HEK293 (cell line): Measurements from ENCODE around the gene THY1.

Source experiments
- CTCF ChIA-PET: fragments of 350-600 bp; formaldehyde crosslinking; extraction: SDS; loops from one replicate; lab custom pipeline; 2021; ENCODE audit warnings: antibody characterized with exemption; lab: Yijun Ruan, JAX
- POLR2A ChIA-PET: fragments of 300-600 bp; formaldehyde crosslinking; extraction: SDS; loops from one replicate; lab custom pipeline; 2020; ENCODE audit warnings: antibody characterized with exemption, inconsistent platforms; lab: Yijun Ruan, JAX
- H3K27ac ChIP-seq: fragments of 200-500 bp; sonication (Bioruptor generic); 2 replicates; pipeline ENCODE4 v1.5.1; 2014; ENCODE audit warnings: low read depth, low read length, control low read depth, inconsistent platforms; ENCODE audit errors: extremely low read depth
- H3K36me3 ChIP-seq, 2 experiments: fragments of 200-500 bp in 1 of 2; sonication (Bioruptor generic) in 1 of 2; 1 replicate in 1 of 2; 2 replicates in 1 of 2; pipeline ENCODE4 v1.5.1; 2014 to 2017; ENCODE audit warnings: inconsistent platforms in 2 of 2, low read length in 2 of 2; ENCODE audit not compliant: control insufficient read depth in 2 of 2, insufficient read depth in 1 of 2
- H3K4me1 ChIP-seq: fragments of 200-500 bp; sonication (Bioruptor generic); 2 replicates; pipeline ENCODE4 v1.5.1; 2014; ENCODE audit warnings: mild to moderate bottlenecking, low read length, inconsistent platforms; ENCODE audit not compliant: control insufficient read depth, insufficient read depth
- H3K4me3 ChIP-seq: 2 replicates; pipeline ENCODE4 v1.5.1; 2011; ENCODE audit warnings: low read depth, mild to moderate bottlenecking, control low read depth, low read length, moderate library complexity
- H3K9me3 ChIP-seq: fragments of 200-500 bp; sonication (Bioruptor generic); 2 replicates; pipeline ENCODE4 v1.5.1; 2014; ENCODE audit warnings: low read depth, low read length, inconsistent platforms; ENCODE audit not compliant: control insufficient read depth, insufficient read depth
- BCL11A ChIP-seq: fragments of 450-650 bp; formaldehyde crosslinking; IDR thresholded peaks from 2 replicates; pipeline ENCODE4 v1.5.1; 2016; ENCODE audit warnings: low read depth, missing biosample characterization, missing genetic modification characterization
- FEZF1 ChIP-seq: fragments of 450-650 bp; formaldehyde crosslinking; IDR thresholded peaks from 2 replicates; pipeline ENCODE4 v1.5.1; 2016; ENCODE audit warnings: missing biosample characterization, missing genetic modification characterization
- GLIS2 ChIP-seq: fragments of 450-650 bp; formaldehyde crosslinking; IDR thresholded peaks from 2 replicates; pipeline ENCODE4 v1.5.1; 2016; ENCODE audit warnings: missing biosample characterization, missing genetic modification characterization
- ZNF114 ChIP-seq: fragments of 450-650 bp; formaldehyde crosslinking; IDR thresholded peaks from 2 replicates; pipeline ENCODE4 v1.5.0; 2017; ENCODE audit warnings: missing biosample characterization, missing genetic modification characterization
- ZNF155 ChIP-seq: fragments of 450-650 bp; formaldehyde crosslinking; IDR thresholded peaks from 2 replicates; pipeline ENCODE4 v1.5.1; 2016; ENCODE audit warnings: missing biosample characterization, missing genetic modification characterization
- ZNF174 ChIP-seq: fragments of 450-650 bp; formaldehyde crosslinking; IDR thresholded peaks from 2 replicates; pipeline ENCODE4 v1.5.0; 2017; ENCODE audit warnings: missing biosample characterization, mild to moderate bottlenecking, missing genetic modification characterization
- ZNF184 ChIP-seq: fragments of 450-650 bp; IDR thresholded peaks from 2 replicates; pipeline ENCODE4 v1.5.1; 2018; ENCODE audit warnings: missing biosample characterization, mild to moderate bottlenecking, missing genetic modification characterization
- ZNF23 ChIP-seq: fragments of 450-650 bp; formaldehyde crosslinking; IDR thresholded peaks from 2 replicates; pipeline ENCODE4 v1.5.1; 2016; ENCODE audit warnings: missing biosample characterization, missing genetic modification characterization, borderline replicate concordance
- ZNF248 ChIP-seq: fragments of 450-650 bp; formaldehyde crosslinking; IDR thresholded peaks from 2 replicates; pipeline ENCODE4 v1.5.1; 2017; ENCODE audit warnings: missing biosample characterization, missing genetic modification characterization
- ZNF747 ChIP-seq: fragments of 450-650 bp; formaldehyde crosslinking; IDR thresholded peaks from 2 replicates; pipeline ENCODE4 v1.5.1; 2016; ENCODE audit warnings: missing biosample characterization, missing genetic modification characterization
- ZNF76 ChIP-seq: fragments of 450-650 bp; formaldehyde crosslinking; IDR thresholded peaks from 2 replicates; pipeline ENCODE4; 2016; ENCODE audit warnings: low read depth, missing biosample characterization, missing genetic modification characterization, borderline replicate concordance
- ZSCAN30 ChIP-seq: fragments of 450-650 bp; IDR thresholded peaks from 2 replicates; pipeline ENCODE4 v1.5.1; 2018; ENCODE audit warnings: missing biosample characterization, mild to moderate bottlenecking, missing genetic modification characterization, moderate library complexity
- TF ChIP-seq, protein P1 (sequence below): fragments of 450-650 bp; formaldehyde crosslinking; IDR thresholded peaks from 2 replicates; pipeline ENCODE4 v1.5.1; 2016; ENCODE audit warnings: missing biosample characterization, missing genetic modification characterization, low read depth
- TF ChIP-seq, protein P2 (sequence below): fragments of 450-650 bp; formaldehyde crosslinking; IDR thresholded peaks from 2 replicates; pipeline ENCODE4 v1.5.1; 2016; ENCODE audit warnings: missing biosample characterization, missing genetic modification characterization
- TF ChIP-seq, protein P3 (sequence below): fragments of 450-650 bp; formaldehyde crosslinking; IDR thresholded peaks from 2 replicates; pipeline ENCODE4 v1.5.1; 2016; ENCODE audit warnings: missing biosample characterization, missing genetic modification characterization, borderline replicate concordance
- TF ChIP-seq, protein P4 (sequence below): fragments of 450-650 bp; formaldehyde crosslinking; IDR thresholded peaks from 2 replicates; pipeline ENCODE4 v1.5.1; 2016; ENCODE audit warnings: missing biosample characterization, missing genetic modification characterization
- TF ChIP-seq, protein P5 (sequence below): fragments of 450-650 bp; formaldehyde crosslinking; IDR thresholded peaks from 2 replicates; pipeline ENCODE4 v1.5.1; 2016; ENCODE audit warnings: missing biosample characterization, missing genetic modification characterization
- TF ChIP-seq, protein P6 (sequence below): fragments of 450-650 bp; IDR thresholded peaks from 2 replicates; pipeline ENCODE4 v1.5.1; 2018; ENCODE audit warnings: missing biosample characterization, missing genetic modification characterization

THY1 gene

DNA sequence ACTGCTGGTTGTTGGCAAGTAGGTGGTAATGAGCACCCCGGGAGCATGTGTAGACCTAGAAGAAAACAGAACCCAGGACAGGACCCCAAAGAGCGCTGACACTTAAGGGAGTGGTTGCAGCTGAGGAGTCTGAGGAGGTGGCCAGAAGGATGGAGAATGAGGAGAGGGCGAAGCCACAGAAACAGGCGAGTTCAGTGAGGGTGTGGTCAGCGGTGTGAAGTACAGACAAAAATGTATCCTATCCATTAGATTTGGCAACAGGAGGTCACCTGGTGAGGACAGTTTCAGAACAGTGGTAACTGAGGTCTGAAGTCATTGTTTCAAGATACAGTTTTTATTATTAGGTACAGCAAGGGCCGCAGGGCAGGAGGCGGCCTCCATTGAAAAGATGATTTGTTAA, 8.6 kb upstream of the THY1 start (continued):
- TF ChIP-seq, protein P1, sequence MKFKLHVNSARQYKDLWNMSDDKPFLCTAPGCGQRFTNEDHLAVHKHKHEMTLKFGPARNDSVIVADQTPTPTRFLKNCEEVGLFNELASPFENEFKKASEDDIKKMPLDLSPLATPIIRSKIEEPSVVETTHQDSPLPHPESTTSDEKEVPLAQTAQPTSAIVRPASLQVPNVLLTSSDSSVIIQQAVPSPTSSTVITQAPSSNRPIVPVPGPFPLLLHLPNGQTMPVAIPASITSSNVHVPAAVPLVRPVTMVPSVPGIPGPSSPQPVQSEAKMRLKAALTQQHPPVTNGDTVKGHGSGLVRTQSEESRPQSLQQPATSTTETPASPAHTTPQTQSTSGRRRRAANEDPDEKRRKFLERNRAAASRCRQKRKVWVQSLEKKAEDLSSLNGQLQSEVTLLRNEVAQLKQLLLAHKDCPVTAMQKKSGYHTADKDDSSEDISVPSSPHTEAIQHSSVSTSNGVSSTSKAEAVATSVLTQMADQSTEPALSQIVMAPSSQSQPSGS (tag by site-specific recombination), result no peak
- no peak for TF ChIP-seq ZNF155 (tag by site-specific recombination)
- no peak for TF ChIP-seq BCL11A (tag by site-specific recombination)
- TF ChIP-seq ZNF174, result no peak
- TF ChIP-seq, protein P2, sequence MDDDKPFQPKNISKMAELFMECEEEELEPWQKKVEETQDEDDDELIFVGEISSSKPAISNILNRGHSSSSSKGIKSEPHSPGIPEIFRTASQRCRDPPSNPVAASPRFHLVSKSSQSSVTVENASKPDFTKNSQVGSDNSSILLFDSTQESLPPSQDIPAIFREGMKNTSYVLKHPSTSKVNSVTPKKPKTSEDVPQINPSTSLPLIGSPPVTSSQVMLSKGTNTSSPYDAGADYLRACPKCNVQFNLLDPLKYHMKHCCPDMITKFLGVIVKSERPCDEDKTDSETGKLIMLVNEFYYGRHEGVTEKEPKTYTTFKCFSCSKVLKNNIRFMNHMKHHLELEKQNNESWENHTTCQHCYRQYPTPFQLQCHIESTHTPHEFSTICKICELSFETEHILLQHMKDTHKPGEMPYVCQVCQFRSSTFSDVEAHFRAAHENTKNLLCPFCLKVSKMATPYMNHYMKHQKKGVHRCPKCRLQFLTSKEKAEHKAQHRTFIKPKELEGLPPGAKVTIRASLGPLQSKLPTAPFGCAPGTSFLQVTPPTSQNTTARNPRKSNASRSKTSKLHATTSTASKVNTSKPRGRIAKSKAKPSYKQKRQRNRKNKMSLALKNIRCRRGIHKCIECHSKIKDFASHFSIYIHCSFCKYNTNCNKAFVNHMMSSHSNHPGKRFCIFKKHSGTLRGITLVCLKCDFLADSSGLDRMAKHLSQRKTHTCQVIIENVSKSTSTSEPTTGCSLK (tag by site-specific recombination), result no peak
- TF ChIP-seq ZNF184, result no peak
- TF ChIP-seq, protein P3, sequence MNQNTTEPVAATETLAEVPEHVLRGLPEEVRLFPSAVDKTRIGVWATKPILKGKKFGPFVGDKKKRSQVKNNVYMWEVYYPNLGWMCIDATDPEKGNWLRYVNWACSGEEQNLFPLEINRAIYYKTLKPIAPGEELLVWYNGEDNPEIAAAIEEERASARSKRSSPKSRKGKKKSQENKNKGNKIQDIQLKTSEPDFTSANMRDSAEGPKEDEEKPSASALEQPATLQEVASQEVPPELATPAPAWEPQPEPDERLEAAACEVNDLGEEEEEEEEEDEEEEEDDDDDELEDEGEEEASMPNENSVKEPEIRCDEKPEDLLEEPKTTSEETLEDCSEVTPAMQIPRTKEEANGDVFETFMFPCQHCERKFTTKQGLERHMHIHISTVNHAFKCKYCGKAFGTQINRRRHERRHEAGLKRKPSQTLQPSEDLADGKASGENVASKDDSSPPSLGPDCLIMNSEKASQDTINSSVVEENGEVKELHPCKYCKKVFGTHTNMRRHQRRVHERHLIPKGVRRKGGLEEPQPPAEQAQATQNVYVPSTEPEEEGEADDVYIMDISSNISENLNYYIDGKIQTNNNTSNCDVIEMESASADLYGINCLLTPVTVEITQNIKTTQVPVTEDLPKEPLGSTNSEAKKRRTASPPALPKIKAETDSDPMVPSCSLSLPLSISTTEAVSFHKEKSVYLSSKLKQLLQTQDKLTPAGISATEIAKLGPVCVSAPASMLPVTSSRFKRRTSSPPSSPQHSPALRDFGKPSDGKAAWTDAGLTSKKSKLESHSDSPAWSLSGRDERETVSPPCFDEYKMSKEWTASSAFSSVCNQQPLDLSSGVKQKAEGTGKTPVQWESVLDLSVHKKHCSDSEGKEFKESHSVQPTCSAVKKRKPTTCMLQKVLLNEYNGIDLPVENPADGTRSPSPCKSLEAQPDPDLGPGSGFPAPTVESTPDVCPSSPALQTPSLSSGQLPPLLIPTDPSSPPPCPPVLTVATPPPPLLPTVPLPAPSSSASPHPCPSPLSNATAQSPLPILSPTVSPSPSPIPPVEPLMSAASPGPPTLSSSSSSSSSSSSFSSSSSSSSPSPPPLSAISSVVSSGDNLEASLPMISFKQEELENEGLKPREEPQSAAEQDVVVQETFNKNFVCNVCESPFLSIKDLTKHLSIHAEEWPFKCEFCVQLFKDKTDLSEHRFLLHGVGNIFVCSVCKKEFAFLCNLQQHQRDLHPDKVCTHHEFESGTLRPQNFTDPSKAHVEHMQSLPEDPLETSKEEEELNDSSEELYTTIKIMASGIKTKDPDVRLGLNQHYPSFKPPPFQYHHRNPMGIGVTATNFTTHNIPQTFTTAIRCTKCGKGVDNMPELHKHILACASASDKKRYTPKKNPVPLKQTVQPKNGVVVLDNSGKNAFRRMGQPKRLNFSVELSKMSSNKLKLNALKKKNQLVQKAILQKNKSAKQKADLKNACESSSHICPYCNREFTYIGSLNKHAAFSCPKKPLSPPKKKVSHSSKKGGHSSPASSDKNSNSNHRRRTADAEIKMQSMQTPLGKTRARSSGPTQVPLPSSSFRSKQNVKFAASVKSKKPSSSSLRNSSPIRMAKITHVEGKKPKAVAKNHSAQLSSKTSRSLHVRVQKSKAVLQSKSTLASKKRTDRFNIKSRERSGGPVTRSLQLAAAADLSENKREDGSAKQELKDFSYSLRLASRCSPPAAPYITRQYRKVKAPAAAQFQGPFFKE (tag by site-specific recombination), result no peak
- no peak for TF ChIP-seq FEZF1 (tag by site-specific recombination)
- TF ChIP-seq ZNF114 (tag by site-specific recombination), result no peak
- no peak for TF ChIP-seq ZSCAN30
- no peak for TF ChIP-seq ZNF23 (tag by site-specific recombination)
- TF ChIP-seq, protein P4, sequence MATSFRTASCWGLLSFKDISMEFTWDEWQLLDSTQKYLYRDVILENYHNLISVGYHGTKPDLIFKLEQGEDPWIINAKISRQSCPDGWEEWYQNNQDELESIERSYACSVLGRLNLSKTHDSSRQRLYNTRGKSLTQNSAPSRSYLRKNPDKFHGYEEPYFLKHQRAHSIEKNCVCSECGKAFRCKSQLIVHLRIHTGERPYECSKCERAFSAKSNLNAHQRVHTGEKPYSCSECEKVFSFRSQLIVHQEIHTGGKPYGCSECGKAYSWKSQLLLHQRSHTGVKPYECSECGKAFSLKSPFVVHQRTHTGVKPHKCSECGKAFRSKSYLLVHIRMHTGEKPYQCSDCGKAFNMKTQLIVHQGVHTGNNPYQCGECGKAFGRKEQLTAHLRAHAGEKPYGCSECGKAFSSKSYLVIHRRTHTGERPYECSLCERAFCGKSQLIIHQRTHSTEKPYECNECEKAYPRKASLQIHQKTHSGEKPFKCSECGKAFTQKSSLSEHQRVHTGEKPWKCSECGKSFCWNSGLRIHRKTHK (tag by site-specific recombination), result no peak
- TF ChIP-seq, protein P5, sequence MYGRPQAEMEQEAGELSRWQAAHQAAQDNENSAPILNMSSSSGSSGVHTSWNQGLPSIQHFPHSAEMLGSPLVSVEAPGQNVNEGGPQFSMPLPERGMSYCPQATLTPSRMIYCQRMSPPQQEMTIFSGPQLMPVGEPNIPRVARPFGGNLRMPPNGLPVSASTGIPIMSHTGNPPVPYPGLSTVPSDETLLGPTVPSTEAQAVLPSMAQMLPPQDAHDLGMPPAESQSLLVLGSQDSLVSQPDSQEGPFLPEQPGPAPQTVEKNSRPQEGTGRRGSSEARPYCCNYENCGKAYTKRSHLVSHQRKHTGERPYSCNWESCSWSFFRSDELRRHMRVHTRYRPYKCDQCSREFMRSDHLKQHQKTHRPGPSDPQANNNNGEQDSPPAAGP, result no peak

DNA sequence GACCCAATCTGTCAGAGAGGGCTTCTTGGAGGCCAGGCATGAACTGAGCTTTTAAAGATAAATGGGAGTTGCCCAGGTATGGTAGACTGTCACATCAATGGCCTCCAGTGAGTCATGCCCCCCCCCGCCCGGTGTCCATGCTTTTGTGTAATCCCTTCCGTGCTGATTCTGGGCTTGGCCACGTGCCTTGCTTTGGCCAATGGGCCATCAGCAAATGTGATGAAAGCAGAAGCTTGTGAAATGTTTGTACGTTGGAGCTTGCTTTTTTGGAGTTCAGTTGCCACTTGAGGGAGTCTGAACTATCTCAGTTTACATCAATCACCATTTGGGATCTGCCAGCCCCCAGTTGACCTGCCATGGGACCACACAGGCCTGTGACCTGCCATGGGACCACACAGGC, 4.3 kb upstream of the THY1 start:
- no peak overlapping the region for H3K4me3 ChIP-seq
- H3K36me3 ChIP-seq, result no peaks in the 10 kb centered on the region
- ChIA-PET POLR2A (no interaction called here), CTCF (interaction anchor here (0.5 to 1.7 kb wide), 4 partner anchors 20 to 104 kb away, joined by 3 to 4 read pairs (median 4); partner anchors contain the start of gene USP2)
- H3K9me3 ChIP-seq, result no peaks in the 10 kb centered on the region
- H3K4me1 ChIP-seq, result no peaks in the 10 kb centered on the region
- H3K27ac ChIP-seq, result no peak overlapping the region
- TF ChIP-seq GLIS2 (tag by site-specific recombination) (no peak), ZNF76 (tag by site-specific recombination) (no peak), ZNF747 (no peak), ZNF248 (tag by site-specific recombination) (no peak)
- TF ChIP-seq, protein P6, sequence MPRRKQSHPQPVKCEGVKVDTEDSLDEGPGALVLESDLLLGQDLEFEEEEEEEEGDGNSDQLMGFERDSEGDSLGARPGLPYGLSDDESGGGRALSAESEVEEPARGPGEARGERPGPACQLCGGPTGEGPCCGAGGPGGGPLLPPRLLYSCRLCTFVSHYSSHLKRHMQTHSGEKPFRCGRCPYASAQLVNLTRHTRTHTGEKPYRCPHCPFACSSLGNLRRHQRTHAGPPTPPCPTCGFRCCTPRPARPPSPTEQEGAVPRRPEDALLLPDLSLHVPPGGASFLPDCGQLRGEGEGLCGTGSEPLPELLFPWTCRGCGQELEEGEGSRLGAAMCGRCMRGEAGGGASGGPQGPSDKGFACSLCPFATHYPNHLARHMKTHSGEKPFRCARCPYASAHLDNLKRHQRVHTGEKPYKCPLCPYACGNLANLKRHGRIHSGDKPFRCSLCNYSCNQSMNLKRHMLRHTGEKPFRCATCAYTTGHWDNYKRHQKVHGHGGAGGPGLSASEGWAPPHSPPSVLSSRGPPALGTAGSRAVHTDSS (tag by site-specific recombination), result no peak
